Stimulated activated CD4-positive, alpha-beta T cell treated with anti-CD3 and anti-CD28 coated beads, Interleukin-4, amount 100 ng/mL, for 24 hours (primary cell): ENCODE results near the gene BMP7.
"Not testable (repeated sequence)": the region's sequence is repeated elsewhere in the genome, so short reads cannot be mapped to it uniquely, and the experiment has no call there.

Source experiments
- DNase-seq: peaks from one replicate; pipeline ENCODE4 v3.0.0-alpha.2; 2020

Gene BMP7

DNA sequence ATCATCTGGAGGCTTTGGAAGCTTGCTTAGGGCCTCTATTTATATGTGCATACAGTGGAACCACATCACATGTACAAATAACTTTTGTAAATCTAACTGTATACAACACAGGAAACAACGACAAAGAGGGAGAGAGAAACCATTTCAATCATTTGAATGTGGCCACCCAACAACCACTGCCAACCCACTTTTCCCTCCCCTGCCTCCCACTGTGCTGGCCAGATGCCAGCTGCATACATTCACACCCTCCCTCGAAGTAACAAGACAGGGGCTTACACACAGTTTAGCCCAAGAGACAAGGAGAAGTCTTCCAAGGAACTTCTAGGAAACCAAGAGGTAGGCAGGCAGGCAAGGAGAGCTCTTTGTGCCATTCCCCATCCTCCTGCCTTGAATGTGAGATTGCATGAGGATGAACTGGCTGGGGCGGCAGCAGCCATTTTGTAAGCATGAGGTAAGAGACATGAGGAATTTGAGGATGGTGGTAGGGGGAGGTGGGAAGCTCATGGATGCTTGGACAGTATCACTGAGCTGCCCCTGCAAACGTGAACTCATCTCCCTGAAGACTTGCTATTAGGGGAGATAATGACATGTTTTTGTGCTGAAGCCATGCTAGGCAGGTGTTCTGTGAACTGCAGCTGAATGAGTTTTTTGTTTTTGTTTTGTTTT is 18.2 kb downstream of the BMP7 start:
- no peak for DNase-seq

DNA sequence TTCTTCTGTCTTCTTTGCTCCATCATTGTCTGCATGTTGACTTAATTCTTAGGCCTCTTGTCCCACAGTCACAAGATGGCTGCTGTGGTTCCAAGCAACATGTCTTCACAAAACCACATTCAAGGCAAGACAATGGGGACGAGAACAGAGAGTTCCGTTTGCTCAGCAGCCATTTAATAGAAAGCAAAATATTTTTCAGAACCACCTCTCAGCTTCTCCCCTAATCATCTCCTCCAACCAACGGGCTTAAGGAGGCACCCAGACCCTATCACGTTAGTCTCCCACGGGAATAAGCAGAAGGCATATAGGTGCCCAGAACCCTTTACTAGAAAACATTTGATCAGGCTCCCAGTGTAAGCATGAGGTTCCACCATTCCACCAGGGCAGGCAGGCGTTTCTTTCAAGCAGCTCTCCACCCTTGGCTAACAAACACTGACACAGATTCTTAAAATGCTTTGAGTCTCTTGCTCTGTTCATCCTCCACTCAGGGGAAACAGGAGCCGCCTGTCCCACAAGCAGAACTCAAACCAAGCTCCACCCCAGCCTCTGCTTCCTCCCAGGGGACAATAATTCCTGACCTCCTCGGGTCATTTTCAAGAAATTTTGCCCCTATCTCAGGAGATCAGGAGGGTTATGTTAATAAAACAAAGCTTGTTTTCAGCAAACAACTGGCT is 19.0 kb downstream of the BMP7 start:
- no peak for DNase-seq

DNA sequence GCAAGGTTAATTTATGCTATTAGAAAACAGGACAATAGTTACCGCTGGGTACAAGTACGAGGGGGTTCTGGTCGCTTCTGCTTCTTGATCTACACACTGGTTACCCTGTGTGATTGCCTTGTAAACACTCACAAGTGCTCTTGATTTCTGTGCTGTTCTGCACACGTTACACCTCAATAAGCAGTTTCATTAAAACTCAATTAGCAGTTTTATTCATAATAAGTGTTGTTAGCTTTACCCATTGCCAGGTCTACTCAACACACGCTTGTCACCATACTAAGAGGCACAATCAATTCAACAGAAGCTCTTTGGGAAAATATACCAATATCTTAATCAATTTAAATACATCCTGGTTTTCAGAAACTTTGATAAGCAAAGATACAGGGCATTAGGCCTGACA is 20.4 kb downstream of the BMP7 start:
- no peak for DNase-seq

DNA sequence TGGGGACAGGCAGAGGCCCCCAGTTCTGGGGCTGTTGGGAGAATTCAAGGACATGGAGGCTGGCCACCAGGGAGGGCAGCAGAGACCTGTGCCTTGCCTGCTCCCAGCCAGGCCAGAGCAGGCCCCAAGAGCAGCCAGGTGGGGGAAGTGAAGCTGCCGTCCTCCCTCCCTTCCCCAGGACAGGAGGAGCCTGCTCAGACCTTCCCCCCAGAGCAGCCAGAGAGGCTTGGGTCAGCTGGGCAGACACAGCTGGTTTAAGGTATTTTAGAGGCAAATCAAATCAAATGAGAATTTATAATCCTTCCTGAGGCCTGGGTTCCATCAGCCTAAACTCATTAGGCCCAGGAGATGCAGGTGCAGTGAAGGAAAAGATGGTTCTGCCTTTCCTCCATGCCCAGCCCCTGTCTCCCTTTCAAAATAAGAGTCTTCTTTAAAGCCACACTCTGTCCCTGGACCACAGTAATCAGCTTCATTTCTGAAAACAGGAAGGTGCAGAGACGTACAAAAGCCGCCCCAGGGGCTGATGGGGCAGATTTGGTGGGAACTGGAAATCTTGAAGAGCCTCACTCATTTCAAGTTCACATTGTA is 21.7 kb downstream of the BMP7 start:
- DNase-seq, result no peak

DNA sequence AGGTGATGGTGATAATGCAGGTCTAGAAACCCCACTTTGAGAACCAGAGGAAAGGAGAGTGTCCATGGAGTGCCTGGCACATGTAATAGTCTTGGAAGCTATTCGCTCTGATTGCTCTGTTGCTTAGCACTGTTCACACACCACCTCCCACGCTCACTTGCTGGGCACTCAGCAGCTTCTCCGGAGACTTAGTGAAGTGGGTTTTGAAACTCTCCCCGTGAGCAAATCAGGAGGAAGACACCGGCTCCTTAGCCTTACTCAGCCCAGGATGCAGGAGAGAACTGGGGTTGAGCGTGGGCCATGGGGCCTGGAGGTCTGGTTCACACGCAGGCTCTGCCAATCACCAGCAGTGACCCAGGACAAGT is 22.2 kb downstream of the BMP7 start:
- no peak for DNase-seq

DNA sequence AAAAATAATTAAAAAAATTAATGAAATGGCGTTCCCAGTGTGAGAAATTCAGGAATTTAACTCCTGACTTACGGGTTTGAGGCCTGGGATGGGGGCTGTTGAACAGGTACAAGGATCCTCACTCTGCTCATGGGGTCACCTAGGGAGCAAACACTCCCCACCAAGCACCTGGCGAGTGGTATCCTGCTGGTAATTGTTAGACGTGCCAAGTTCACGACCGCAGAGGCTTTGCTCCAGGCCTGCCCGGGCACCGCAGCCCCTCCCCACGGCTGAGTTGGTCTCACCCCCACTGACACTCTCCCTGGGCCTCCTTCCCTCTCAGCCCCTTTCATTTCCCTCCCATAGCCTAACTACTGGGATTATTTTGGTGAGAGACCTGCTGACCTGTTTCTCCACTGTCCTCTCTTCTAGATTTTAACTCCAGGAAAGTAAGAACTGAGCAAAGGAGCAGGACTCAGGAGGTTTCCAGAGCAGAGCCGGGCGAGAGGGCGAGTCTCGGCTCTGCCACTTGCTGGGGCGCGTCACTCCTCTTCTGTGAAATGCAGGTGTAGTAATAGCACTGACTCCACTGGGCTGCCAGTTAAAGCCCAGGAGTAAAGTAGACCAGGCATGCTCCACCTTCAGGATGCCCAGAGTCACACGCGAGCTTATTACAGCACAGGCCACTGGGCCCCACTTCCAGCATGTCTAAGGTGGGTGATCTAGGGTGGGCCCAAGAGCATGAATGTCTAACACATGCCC is 22.8 kb downstream of the BMP7 start:
- no peak for DNase-seq

DNA sequence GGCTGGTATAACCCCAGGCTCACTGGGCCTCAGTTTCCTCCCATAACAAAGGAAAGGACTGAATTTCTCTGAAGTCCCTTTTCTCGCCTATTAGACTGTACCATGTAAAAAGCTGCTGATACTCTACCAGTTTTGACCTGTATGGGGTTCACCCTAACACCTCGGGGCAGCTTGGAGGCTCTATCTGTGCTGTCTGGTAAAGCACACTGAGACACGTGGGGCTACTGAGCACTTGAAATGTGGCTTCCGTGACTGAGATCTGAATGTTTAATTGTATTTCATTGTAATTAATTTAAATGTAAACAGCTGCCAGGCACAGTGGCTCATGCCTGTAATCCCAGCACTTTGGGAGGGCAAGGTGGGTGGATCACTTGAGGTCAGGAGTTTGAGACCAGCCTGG is 24.0 kb downstream of the BMP7 start:
- no peak for DNase-seq

DNA sequence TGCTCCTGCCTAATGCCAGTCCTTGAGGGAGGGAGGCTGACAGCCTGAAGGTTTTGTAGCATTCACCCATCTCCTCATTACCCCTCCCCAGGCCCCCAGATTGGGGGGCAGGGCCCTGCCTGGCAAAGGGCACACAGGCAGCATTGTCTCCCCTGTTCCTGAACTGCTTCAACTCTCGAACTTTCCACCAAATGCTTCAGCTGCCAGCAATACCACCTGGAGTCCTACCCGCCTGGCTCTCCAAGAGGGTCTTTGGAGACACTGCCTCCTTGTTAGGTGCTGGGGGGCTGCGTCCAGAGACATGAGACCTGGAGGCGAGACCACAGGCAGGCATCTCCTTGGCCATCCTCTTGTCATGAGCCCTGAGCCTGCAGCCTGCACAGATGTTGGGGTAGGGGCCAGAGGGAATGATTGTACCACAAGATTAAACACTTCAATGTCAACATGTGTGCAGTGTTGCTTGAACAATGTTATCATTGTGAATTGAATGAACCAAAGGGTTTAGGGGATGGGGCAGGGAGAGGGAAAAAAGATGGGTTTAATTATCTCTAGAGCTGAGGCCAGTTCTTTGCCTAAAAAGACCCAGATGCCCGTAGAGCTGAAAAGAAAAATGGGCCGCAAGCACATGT is 25.0 kb downstream of the BMP7 start:
- DNase-seq, result no peak

DNA sequence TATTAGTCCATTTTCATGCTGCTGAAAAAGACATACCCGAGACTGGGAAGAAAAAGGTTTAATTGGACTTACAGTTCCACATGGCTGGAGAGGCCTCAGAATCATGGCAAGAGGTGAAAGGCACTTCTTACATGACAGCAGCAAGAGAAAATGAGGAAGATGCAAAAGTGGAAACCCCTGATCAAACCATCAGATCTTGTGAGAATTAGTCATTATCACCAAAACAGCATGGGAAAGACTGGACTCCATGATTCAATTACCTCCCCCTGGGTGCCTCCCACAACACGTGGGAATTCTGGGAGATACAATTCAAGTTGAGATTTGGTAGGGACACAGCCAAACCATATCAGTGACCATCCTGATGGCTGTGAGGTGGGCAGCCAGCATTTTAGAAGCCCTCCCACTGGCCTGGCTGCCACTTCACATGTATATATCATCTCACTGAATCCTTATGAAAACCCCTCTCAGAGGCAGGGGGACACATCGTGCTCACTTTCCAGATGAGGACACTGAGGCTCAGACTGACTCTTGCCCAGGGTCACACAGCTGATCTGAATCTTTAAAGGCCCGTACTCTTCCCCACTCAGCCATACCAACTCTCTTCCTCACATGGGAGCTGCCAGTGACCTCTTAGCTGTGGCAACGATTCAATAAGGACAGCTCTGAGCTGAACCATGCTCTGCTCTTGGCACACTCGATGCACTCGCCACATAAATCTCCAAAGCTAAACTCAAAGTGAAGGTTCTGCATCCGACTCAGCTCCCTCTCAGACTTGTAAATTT is 25.7 kb downstream of the BMP7 start:
- DNase-seq, result no peak

DNA sequence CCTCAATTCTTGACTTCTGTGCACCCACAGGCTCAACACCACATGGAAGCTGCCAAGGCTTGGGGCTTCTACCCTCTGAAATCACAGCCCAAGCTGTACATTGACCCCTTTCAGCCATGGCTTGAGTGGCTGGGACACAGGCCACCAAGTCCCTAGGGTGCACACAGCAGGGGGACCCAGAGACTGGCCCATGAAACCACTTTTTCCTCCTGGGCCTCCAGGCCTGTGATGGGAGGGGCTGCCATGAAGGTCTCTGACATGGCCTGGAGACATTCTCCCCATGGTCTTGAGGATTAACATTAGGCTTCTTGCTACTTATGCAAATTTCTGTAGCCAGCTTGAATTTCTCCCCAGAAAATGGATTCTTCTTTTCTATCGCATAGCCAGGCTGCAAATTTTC is 26.7 kb downstream of the BMP7 start:
- not testable (repeated sequence) for DNase-seq

DNA sequence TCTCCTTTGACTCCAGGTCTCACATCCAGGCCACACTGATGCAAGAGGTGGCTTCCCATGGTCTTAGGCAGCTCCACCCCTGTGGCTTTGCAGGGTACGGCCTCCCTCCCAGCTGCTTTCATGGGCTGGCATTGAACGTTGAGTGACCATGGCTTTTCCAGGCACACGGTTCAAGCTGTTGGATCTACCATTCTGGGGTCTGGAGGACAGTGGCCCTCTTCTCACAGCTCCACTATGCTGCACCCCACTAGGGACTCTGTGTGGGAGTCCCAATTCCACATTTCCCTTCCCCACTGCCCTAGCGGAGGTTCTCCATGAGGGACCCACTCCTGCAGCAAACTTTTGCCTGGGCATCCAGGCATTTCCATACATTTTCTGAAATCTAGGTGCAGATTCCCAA is 27.1 kb downstream of the BMP7 start:
- DNase-seq, result not testable (repeated sequence)

DNA sequence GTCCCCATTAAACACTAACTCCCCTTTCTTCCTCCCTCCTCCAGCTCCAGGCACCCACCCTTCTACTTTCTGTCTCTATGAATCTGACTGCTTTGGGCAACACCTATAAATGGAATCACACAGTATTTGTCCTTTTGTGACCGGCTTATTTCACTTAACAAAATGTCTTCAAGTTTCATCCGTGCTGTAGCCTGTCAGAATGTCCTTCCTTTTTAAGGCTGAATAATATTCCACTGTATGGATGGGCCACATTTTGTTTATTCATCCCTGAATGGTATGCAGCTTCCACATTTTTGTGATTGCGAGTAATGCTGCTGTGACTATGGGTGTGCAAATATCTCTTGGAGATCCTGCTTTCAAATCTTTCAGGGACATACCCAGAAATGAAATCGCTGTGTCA is 28.4 kb downstream of the BMP7 start:
- no peak for DNase-seq

DNA sequence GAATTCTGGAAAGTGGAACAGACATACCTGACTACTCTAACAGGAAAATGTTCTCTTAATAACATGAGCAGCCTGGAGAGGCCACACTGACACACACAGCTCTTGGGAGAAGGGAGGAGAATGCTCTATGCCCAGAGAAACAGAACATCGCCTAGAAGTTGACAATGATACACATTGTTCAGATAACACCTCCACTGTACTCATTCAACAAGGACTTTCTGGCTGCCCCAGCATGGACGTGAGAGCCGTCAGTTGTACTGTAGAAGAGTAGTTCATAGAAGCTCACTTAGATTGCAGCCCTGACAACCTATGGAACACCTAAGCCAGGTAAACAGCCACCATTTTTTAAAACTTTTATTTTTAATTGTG is 28.9 kb downstream of the BMP7 start:
- no peak for DNase-seq

DNA sequence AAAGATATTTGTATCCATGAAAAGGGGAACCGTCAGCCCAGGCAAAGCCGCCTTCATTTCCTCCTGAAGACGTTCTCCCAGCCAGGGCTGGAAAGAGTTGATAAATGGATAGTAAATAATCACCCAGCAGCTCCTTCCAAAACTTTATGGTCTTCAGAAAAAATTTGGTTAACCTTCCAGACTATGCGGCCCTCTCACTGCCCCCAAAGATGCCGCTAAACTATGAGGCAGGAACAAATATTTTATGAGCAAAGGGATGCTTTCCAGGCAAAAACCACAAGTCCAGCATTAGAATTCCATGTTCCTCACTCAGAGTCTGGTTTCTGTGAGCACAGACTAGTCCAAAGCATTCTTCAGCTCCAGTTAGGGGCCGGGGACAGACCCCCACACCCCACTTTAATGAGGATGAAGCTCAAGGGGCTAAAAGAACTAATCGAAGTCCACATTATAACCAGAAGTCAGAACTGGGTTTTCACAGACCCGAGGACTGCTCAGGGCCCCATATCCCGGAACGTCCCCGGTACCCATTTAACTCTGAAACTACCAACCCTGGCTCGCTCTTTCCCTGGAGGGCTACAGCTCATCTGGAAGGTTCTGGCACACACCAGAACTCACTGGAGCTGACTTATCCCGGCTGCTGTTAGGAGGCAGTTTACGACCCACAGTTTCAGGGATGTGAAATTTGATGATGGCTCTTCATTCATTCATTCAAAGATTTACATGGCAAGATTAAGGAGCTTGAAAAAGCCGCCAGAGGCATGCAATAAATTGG is 29.4 kb downstream of the BMP7 start:
- DNase-seq, result no peak

DNA sequence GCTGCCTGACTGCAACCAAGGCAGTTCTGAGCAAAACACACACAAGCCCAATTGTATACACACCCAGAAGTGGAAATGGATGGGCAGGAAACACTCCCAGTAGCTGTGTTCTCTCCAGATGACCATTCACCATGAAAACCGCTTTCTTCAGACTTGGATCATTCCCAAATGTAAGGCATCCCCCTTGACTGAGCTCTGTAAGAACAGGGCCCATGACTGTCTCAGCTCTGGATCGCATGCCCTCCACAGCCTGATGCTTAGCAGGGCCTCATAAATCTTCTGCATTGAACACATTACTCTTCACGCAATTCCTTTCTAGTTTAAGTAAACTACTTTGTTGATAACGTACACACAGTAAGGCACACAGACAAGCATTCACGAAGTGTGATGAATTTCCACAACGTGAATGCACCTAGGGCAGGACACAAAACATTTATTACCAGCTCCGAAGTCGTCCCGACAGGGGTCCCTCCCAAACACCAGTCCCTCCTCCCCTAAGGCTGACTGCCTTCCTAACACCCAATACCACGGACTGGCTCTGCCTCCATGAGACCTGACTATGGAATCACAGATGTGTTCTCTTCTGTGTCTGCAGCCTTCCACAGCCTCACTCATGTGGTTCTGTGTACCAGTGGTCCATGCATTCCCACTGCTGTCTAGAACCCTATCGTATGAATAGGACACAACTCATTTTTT is 31.7 kb downstream of the BMP7 start:
- DNase-seq, result no peak

DNA sequence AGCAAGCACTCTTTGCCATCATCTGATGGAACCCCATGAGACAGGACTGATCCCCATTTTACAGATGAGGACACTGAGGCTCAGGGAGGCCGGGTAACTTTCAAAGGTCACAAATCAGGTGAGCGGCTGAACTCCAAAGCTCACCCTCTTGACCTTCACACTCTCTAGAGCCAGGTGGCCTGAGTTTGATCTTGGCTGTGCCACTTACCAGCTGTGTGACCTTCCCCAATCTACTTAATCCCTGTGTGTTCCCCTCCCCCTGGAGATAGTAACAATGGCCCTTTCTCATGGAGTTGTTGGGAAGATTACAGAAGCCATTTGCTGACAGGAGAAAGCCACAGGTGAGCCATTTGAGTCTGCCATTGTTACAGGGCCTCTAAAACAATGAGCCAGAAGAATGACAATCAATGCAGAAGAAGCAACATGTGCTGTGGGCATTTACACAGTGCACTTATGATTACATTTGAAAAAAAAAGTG is 34.5 kb downstream of the BMP7 start:
- DNase-seq, result no peak

DNA sequence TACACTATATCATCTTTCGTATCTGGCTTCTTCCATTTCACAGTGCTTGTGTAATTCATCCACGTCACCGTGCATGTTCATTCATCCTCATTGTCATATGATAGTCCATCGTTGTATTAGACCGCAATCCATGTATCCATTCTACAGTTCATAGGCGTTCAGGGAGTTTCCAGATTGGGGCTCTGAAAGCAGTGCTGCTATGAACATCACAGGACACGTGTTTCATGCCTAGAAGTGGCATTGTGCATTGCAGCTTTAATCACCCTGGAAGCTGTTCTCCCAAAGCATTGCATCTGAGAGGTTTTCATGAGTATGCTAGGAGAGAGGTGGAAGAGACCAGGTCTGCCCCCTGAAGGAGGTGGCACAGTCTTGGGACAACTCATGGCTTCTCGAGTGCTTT is 35.3 kb downstream of the BMP7 start:
- no peak for DNase-seq

DNA sequence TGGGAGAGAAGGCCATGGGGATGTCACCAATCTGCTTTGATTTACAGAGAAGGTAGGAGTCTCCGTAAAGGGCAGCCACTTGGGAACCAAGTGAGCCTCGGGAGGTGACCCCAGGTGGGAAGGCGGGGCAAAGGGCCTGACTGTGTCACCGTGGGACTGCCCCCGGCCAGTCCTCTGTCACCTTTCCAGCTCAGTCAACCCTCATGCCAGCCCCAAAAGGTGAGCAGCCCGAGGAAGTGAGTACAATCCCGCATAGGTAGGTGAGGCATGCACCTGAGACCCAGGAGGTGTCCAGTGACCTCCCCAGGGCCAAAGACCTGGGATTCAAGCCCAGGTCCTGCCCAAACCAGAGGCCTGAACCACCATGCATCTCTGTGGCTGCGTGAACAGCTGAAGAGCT is 36.2 kb downstream of the BMP7 start:
- DNase-seq, result no peak

DNA sequence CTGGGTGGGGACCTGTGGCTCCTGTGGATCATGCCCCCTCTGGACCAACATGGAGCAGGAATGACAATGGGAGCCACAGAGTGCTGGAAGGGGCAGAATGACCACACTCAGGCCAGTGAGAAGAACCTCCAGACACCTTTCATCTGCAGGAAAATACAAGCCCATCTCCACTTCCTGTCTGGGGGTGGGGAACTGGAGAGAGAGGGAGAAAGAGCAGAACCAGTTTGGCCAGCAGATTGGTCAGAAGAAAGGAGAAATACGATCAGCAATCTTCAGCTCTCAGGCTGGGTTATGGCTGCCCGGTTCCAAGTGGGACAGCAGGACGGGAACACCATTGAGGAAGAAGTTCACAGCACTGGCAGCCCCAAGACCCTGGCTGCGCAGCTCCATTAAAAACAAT is 37.0 kb downstream of the BMP7 start:
- DNase-seq, result no peak

DNA sequence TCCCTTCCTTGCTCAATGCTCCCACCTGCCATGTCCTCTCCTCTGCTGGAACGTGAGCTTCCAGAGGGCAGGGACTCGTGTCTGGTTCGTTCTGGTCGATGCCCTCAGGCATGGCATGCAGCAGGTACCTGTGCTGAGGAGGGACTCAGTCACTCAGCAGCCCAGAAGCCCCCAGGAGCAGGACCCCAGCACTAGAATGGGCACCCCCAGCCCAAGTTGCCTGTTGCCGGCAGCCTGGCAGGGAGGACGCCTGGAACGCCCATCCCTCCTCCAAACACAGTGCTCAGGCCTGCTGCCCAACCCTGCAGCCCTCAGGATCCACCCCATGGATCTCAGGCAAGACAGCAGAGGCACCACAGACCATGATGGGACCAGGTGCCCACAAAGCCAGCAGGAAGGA is 40.6 kb downstream of the BMP7 start:
- no peak for DNase-seq

DNA sequence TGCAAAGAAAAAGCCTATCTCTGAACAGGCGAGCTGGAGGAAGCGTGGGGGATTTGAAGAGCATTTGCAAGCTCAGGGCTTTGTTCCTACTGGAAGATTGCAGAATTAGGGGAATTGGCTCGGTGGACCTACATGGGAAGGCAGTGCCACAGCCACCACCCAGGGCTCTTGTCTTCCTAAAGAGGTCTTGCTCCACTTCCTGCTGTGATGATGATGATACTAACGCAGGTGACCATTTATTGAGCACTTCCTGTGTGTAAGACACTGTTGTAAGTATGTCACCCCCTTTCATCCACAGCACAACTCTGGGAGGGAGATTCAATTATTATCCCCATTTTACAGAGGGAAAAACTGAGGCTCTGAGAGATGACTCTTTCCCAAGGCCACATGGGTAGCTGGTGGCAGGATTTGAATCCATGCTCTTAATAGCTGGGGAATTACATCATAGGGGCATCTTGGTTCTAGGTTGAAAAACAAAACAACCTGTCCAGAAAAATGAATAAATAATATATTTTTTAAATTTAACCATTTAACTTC is 41.2 kb downstream of the BMP7 start:
- no peak for DNase-seq
